Muscle of leg (tissue), 11 donors: Measurements from ENCODE around the gene SLC12A7. TPM values are rescaled to one million over a fixed set of nuclear protein-coding genes. Genes with fewer than 3 reads are reported as not detected.

Experiments used
- DNase-seq: peaks from one replicate; pipeline ENCODE4 v3.0.0; 2013
- H3K27ac ChIP-seq: one replicate; pipeline ENCODE4 v1.5.1; 2013; ENCODE audit warnings: mild to moderate bottlenecking, low read length, control low read depth
- H3K27me3 ChIP-seq: one replicate; pipeline ENCODE4 v1.6.1; 2013; ENCODE audit warnings: low read length; ENCODE audit not compliant: control insufficient read depth, insufficient read depth
- H3K36me3 ChIP-seq: one replicate; pipeline ENCODE4 v1.6.1; 2013; ENCODE audit warnings: low read length; ENCODE audit not compliant: control insufficient read depth, insufficient read depth
- H3K4me1 ChIP-seq: one replicate; pipeline ENCODE4 v1.6.1; 2013; ENCODE audit warnings: low read length; ENCODE audit not compliant: control insufficient read depth, insufficient read depth
- H3K4me3 ChIP-seq: one replicate; pipeline ENCODE4 v1.5.1; 2013; ENCODE audit warnings: low read length, control low read depth
- H3K9me3 ChIP-seq: replicated peaks from 2 replicates; pipeline ENCODE4 v1.6.1; 2013; ENCODE audit warnings: low read depth, low read length; ENCODE audit not compliant: control insufficient read depth
- WGBS: methylation state at CpG from one replicate; pipeline ENCODE4 v1.1.5; 2013; ENCODE audit warnings: missing lambda C conversion rate; ENCODE audit not compliant: insufficient coverage; 5-methylcytosine and 5-hydroxymethylcytosine counted together
- polyA plus RNA-seq, 8 donors: library from polyadenylated mRNA; unstranded; fragments of 120-200 nt; gene quantifications; one replicate each; pipeline versions ENCODE4 v1.2.1 to v1.2.3, GENCODE V29; 2013; ENCODE audit warnings: inconsistent platforms in 1 of 8, low replicate concordance in 1 of 8; ENCODE audit not compliant: insufficient read length in 8 of 8, insufficient read depth in 1 of 8
- total RNA-seq: library from RNA; stranded (reverse); fragments of 120-200 nt; gene quantifications from one replicate; pipeline ENCODE4 v1.2.4, GENCODE V29; 2013

Gene SLC12A7
- total and polyA plus RNA-seq, 9 donors = 5.5 to 12.5 (median 10.8) TPM

DNA sequence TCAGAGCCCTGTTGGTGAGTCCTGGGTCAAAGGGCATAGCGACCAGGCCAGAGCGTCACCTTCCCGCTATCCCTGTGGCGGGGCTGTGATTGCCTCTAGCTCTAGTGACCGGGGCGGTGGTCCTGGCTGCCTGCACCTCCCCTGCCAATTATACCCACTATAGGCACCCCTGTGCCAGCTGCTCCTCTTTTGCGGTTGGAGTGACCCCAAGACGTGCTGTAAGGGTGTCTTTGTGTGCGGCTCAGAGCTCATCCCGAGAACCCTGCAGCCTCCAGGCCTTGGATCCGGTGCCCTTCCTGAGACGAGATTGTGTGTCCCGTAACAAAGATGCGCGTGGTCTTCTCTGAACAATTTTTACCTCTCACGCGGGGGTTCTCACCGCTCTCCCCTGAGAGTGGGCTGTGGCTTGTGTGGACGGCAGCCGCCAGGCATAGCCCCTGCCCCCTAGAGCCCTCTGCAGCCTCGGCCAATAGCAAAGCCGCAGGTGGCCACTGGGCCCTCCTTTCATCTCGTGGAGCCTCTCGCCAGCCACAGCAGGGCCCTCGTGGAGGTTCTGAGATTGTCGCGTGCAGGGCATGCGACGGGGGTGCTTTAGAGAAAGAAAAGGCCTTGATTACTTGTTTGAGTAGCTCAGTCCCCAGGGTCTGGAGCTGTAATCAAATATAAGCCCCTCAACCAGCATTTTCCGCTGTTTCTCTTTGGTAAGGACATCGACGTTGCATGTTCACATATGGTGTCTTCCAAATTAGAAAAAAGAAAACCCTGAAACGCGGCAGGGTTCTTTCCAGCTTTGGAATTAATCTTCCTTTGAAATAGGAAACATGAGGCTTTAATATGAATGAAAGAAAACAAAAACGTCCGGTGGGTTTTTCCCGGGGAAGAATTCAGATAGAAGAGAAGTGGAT, 92.6 kb downstream of the SLC12A7 start:
- Histone ChIP-seq H3K27me3 (peaks cover 8% of the 10 kb centered on the region), H3K27ac (no peak overlapping the region), H3K4me1 (peaks cover 5% of the 10 kb centered on the region), H3K4me3 (no peak overlapping the region), H3K36me3 (no peaks in the 10 kb centered on the region), H3K9me3 (no peaks in the 10 kb centered on the region)
- 72% methylated on average over 31 of the region's 37 CpGs for WGBS
- DNase-seq = no peak

DNA sequence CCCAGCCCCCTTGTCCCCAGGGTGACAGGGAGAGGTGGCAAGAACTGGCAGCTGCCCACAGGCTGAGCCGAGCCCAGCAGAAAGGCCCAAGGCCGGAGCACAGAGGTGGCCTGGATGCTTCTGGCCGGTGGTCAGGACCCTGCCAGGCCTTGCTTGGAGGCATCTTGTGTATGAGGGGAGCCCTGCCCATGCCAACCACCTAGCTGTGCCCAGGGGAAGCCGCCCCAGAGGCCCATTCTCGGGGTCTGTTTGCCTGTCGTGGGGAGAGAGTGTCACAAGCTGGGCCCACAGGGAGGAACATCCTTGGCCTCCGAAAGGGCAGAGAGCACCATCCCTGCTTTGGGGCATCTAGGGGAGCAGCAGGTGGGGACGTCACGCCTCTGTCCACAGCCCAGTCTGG, 93.3 kb downstream of the SLC12A7 start:
- Histone ChIP-seq H3K9me3 (no peaks in the 10 kb centered on the region), H3K27me3 (peaks cover 12% of the 10 kb centered on the region), H3K36me3 (no peaks in the 10 kb centered on the region), H3K27ac (no peak overlapping the region), H3K4me3 (no peak overlapping the region), H3K4me1 (peaks cover 5% of the 10 kb centered on the region)
- DNase-seq = no peak
- 88% methylated on average over 9 of the region's 9 CpGs for WGBS

DNA sequence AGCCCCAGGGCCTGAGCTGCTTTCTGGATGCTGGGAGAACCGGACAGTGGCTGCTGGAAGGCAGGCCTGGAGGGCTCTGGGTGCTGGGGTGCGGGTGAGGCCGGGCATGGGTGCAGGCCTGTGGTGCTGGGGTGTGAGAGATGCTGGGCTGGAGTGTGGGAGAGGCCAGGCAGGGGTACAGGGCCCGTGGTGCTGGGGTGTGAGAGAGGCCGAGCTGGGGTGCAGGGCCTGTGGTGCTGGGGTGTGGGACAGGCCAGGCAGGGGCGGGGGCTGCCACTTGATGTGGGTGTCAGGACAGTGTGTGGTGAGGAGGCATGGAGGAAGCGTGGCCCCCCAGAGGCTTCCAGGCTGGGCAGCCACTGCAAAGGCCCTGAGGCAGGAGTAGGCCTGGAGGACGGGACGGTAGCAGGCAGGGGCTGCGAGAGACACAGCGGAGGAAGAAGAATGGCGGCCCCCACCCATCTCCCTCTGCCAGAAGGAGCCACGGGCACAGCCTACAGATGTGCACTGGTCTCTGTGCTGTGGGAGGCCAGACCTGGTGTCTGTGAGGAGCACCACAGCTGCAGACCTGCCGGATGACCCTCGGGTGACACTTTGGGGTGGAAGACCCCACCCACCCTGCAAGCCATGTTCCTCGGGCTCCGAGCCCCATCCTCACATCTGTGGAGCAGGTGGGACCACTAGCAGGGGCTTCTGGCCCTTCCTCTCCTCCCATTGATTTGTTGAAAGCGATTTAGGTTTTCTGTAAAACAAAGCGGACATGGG, 94.0 kb downstream of the SLC12A7 start:
- DNase-seq = no peak
- 84% methylated on average over 13 of the region's 19 CpGs for WGBS

DNA sequence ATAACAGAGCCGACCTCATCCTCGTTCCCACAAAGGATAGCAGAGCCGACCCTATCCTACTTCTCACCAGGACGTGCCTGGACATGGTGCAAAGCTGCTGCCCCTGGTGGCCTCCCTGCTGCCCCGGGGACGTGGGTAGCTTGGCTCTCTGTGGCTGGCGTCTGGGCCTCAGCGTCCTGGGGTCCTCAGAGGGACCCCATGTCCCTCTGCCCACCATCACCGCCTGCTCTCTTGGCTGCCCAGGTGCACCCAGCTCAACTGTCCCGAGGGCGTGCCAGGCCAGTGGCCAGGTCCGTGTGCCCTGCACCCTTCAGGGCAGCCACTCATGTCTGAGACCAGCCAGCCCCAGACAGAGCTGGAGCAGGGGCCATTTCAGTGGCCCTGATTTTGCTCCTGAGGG, 94.8 kb downstream of the SLC12A7 start:
- Histone ChIP-seq H3K9me3 (no peaks in the 10 kb centered on the region), H3K27ac (no peak overlapping the region), H3K36me3 (no peaks in the 10 kb centered on the region), H3K27me3 (peaks cover 18% of the 10 kb centered on the region), H3K4me3 (no peak overlapping the region), H3K4me1 (peaks cover 5% of the 10 kb centered on the region)
- no peak for DNase-seq
- 76% methylated on average over 11 of the region's 12 CpGs for WGBS

More for the DNA sequence above, 94.0 kb downstream of the SLC12A7 start:
- peaks cover 14% of the 10 kb centered on the region for H3K27me3 ChIP-seq
- H3K9me3 ChIP-seq = no peaks in the 10 kb centered on the region
- no peaks in the 10 kb centered on the region for H3K36me3 ChIP-seq
- H3K4me3 ChIP-seq = no peak overlapping the region
- peaks cover 5% of the 10 kb centered on the region for H3K4me1 ChIP-seq
- H3K27ac ChIP-seq = no peak overlapping the region

DNA sequence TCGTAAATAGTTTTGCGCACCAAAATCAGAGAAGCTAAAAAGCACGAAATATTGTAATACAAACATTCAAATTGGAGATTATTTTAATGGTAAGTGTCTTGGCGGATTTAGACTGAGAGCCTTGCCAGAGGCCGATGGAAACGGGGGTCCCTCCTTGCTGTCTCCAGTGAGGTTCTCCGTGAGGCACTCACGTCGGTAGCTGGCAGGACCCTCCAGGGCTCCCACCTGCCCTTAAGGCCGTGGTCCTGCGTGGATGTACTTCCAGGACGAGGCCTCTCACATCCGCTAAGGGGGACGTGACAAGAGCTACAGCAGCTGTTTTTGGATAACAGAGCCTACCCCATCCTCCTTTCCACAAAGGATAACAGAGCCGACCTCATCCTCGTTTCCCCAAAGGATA, 95.4 kb downstream of the SLC12A7 start:
- Histone ChIP-seq H3K36me3 (no peaks in the 10 kb centered on the region), H3K27ac (no peak overlapping the region), H3K4me1 (peaks cover 2% of the 10 kb centered on the region), H3K4me3 (no peak overlapping the region), H3K9me3 (no peaks in the 10 kb centered on the region), H3K27me3 (peaks cover 23% of the 10 kb centered on the region)
- DNase-seq = no peak
- WGBS = 53% methylated on average over 14 of the region's 16 CpGs

DNA sequence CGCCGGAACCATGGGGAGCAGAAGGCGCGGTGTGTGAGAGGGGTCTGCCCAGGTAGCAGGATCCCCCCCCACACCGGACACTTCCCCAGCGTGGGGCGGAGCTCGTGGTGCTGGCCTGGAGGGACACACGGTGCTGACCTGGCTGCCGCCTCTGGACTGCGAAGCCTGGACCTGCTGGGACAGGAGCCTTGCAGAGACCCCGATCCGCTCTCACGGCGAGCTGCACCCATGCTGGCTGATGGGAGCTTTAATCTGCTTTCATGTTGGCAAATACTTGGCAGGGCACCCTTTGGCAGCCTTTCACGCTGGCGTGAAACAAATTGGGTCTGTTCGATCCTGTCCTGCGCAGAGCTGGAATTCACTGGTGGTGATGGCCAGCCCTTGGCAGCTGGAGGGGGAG, 95.8 kb downstream of the SLC12A7 start:
- no peak for DNase-seq
- Histone ChIP-seq H3K27ac (no peak overlapping the region), H3K36me3 (no peaks in the 10 kb centered on the region), H3K27me3 (peaks cover 27% of the 10 kb centered on the region), H3K4me3 (no peak overlapping the region), H3K4me1 (no peaks in the 10 kb centered on the region), H3K9me3 (no peaks in the 10 kb centered on the region)
- 78% methylated on average over 14 of the region's 19 CpGs for WGBS

DNA sequence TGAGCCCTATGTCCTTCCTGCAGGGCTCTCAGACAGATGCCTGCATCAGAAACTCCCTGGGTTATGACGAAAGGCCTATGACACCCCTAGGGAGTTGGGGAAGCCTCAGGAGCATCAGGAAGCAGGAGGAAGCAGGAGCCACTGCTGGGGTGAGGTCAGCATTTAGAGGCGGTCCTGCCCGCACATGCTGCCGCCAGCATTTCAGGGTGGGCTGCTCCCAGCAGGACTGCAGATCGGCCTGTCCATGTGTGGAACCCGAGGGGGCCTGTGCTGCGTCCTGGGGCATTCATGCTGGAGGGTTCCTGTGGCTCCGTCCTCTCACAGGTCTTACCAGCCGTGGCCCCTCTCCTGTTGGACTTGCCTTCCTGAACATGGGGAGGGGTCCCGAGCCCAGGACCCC, 96.4 kb downstream of the SLC12A7 start:
- peaks cover 5% of the 10 kb centered on the region for H3K4me1 ChIP-seq
- H3K36me3 ChIP-seq = no peaks in the 10 kb centered on the region
- H3K4me3 ChIP-seq = no peak overlapping the region
- no peaks in the 10 kb centered on the region for H3K9me3 ChIP-seq
- peaks cover 32% of the 10 kb centered on the region for H3K27me3 ChIP-seq
- 79% methylated on average over 10 of the region's 10 CpGs for WGBS
- DNase-seq = no peak
- no peak overlapping the region for H3K27ac ChIP-seq

DNA sequence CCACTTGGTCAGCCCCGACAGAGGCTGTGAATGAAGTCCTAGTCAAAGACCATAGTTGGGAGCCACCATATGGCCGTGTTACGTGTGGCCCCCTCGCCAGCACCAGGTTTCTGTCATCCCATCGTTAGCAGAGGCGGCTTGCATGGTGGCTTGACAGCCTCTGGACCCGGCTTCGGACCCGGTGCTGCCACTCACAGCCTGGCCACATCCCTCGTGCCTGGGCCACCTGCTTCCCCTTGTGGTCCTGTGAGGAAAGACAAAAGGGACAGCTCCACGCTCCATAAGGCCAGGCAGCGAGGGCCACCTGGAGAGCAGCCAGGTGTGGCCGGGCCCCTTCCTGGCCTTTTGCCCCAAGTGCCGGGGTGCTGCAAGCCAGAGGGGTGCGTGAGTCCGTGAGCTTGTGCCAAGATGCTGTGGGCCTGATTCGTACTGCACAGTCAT, 97.1 kb downstream of the SLC12A7 start:
- Histone ChIP-seq H3K27ac (no peak overlapping the region), H3K9me3 (no peaks in the 10 kb centered on the region), H3K36me3 (no peaks in the 10 kb centered on the region), H3K4me3 (no peak overlapping the region), H3K27me3 (peaks cover 39% of the 10 kb centered on the region), H3K4me1 (peaks cover 11% of the 10 kb centered on the region)
- no peak for DNase-seq
- WGBS = 69% methylated on average over 17 of the region's 17 CpGs

DNA sequence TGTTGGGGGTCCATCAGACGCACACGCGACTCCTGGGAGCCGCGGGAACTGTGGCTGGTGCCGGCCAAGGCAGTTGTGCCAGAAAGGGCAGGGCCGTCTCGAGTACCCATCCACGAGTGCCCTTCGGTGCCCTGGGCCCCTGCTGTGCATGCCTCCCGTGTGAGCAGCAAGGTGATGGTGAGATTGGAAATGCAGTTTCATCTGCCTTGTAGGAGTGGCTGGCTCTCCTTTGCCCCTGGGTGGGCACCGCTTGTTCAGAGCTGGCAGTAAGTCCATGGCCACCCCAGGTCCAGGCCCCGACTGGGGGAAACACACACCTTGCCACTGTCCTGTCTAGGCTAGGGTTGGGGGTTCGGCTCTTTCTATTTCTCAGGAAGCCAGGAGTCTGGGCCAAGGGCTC, 97.5 kb downstream of the SLC12A7 start:
- DNase-seq = no peak
- WGBS = 93% methylated on average over 13 of the region's 14 CpGs
- Histone ChIP-seq H3K27me3 (peaks cover 44% of the 10 kb centered on the region), H3K27ac (no peak overlapping the region), H3K9me3 (no peaks in the 10 kb centered on the region), H3K4me1 (peaks cover 15% of the 10 kb centered on the region), H3K36me3 (no peaks in the 10 kb centered on the region), H3K4me3 (no peak overlapping the region)

DNA sequence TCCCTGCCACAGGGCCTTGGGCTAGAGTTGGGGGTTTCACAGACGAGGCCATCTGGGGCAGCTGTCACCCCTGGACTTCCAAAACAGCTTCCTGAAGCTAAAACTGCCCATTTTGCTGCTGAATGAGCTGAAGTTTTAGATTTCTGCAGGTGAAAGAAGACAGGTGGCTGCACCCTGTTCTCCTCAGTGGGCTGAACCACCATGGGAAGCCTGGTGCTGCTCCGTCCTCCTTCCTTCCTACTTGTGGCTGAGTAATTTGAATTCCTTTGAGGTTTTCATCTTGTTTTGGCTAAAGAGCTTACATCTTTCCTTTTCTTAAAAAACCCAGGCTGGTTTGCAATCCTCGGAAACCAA, 97.9 kb downstream of the SLC12A7 start:
- H3K27me3 ChIP-seq = peaks cover 46% of the 10 kb centered on the region
- DNase-seq = no peak
- WGBS = no CpG with 5 or more reads among the region's 3 CpGs
- no peaks in the 10 kb centered on the region for H3K9me3 ChIP-seq
- no peak overlapping the region for H3K27ac ChIP-seq
- H3K4me1 ChIP-seq = peaks cover 15% of the 10 kb centered on the region
- H3K36me3 ChIP-seq = no peaks in the 10 kb centered on the region
- no peak overlapping the region for H3K4me3 ChIP-seq
